CD4-positive, alpha-beta T cell treated with Interleukin-4 for 4 hours (primary cell): ENCODE measurements around the gene KCTD20.

Experiments
- DNase-seq: peaks from one replicate; pipeline ENCODE4 v3.0.0-alpha.2; 2020

Gene KCTD20

DNA sequence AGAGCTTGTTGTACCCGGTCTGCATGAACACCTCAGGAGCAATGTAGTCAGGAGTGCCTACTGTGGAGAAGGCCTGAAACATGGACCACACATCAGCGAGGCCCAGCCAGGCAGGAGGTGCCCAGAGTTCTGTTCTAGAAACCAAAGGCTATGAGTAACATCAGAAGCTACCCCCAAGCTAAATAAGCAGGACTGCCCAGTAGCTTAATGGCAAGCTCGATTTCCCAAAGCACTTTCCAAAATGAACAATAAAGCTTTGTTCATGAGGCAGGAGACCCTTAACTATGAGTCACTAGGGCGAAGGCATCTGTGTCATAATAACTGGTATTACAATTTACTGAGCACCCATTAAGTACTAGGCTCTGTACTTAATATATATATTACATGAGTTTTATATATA is 57.1 kb downstream of the KCTD20 start:
- DNase-seq, result no peak

DNA sequence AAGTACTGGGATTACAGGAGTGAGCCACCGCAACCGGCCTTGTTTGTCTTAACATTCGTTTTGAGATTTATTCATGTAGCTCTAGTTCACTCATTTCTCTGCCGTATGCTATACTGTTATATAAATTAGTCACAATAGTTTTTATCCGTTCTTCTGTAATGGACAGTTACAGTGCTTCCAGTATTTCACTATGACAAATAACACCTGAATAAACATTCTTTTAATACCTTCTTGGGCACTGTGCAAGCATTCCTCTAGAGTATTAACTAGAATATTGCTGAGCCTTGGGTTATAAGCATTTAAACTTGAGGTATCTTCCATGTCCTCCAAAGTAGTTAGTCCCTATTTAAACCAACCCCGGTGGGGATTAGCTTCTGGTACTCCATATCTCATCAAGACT is 58.9 kb downstream of the KCTD20 start:
- DNase-seq, result no peak

GRCh38 chr6:36504181-36504580 is 61.4 kb downstream of the KCTD20 start:
- no peak for DNase-seq

DNA sequence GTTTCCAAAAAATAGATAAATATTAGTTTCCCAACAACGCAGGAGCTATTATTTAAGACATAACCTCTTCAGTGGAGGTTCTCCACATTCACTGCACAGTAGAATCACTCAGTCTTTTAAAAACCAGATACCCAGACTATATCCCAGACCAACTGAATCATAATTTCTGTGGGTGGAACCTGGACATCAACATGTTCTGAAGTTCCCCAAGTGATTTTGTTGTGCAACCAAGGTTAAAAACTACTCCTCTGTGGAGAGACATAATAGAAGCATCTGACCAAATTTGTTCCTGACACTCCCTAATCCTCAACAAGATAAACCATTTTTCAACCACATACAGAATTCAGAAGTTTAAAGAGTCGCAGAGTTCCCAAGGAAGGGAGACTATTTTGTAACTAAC is 62.2 kb downstream of the KCTD20 start:
- DNase-seq, result no peak

DNA sequence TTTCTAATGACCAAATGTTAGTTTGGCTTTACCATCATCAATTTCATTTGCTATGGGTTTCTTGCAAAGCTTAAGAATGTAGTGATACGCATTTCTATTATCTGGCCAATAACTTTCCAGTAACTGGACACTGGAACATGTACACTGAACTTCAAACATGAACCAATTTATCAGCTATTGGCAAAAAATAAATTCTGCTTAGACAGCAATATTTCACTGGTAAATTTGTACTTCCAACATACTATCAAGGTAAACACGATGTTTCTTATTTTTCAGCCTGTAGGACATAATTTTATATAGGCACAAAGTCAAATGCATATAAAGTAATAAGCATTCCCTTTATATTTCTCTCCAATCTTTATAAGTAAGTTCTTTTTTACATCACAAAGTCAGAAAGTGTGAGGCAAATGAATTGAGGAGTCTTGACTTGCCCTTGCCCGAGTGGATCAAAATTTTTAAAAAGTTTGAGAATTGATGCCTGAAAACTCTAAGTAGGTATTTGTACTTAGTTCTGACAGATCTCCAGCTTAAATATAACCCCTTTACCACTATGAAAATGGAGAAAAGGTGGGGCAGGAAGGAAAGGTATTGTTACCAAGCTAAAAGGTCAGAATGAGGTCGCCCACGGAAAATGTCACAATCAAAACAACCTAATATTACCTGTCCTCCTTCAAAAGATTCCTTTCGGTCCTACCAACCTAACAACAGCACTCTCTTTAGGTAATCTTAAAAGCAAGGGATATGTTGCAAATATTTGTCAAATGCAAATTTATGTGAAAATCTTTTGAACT is 63.1 kb downstream of the KCTD20 start:
- no peak for DNase-seq

DNA sequence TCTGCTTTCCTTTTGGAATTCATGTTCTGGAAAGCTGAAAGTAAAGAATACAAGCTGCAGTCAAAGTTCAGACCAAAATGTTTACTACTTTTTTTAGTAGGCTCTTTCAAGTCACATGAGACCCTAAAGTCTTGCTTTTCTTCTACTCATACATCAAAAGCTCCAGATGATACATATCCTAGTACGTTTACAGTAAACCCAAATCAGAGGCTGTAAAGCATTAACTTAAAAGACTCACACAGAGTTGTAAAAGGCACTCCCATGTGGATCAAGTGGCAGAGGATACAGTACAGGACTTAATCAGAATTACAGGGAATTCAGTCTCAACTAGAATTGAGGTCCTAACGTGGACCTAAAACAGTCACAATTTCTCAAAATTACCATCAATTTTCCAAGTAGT is 63.8 kb downstream of the KCTD20 start:
- DNase-seq, result no peak

DNA sequence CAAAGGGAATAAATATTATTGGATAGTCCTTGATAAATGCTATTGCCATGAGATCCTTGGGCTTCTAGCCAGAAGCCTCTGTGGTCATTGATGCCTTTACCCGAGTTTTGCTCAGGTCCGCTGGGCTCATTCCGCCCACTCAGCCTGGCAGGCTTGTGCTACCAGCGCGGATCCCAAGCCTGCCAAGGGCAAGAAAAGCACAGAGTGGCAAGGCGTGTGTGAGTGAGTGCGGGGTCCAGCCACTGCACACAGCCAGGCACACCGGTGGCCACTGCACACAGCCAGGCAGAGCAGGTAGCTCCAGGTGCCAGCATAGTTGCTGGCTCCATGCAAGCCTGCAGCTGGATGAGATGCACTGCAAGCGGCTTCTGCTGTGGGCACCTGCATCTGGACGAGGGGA is 65.7 kb downstream of the KCTD20 start:
- DNase-seq, result no peak

GRCh38 chr6:36510365-36510764 is 67.6 kb downstream of the KCTD20 start:
- DNase-seq, result no peak

DNA sequence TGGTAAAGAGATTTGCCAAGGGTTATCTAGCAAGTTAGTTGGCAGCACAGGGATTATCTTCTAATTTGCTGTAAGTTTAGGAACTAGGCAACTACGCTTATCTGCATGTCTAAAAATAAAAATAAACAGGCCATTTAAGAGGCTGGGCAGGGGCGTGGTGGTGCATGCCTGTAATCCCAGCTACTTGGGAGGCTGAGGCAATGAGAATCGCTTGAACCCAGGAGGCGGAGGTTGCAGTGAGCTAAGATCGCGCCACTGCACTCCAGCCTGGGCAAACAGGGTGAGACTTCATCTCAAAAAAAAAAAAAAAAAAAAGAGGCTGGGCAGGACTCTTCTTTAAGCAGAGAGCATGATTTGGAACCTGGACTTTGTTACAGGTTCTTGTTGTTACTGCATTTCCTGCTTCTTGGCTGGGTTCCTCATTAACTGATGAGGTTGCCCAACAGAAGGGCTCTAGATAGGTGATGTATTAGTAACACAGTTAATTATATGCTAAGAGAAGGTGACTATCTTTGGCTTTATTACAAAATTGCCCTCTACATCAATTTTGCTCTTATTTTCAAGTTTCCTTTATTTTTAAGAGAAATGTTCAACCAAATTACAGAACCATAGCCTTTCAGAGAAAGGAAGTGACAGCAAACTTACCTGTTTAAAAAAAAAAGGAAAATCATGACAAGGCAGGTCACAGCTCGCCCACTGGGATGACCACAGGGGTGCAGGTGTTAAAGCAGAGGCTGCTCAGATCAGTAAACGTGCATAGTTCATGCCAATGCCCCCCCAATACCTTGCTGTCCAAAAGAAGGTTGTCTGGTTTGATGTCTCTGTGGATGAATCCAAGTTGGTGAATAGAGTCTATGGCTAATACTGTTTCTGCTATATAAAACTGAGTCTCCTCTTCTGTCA is 72.0 kb downstream of the KCTD20 start:
- DNase-seq, result no peak

GRCh38 chr6:36515844-36516243 is 73.0 kb downstream of the KCTD20 start:
- no peak for DNase-seq

GRCh38 chr6:36516559-36516958 is 73.8 kb downstream of the KCTD20 start:
- DNase-seq, result no peak

DNA sequence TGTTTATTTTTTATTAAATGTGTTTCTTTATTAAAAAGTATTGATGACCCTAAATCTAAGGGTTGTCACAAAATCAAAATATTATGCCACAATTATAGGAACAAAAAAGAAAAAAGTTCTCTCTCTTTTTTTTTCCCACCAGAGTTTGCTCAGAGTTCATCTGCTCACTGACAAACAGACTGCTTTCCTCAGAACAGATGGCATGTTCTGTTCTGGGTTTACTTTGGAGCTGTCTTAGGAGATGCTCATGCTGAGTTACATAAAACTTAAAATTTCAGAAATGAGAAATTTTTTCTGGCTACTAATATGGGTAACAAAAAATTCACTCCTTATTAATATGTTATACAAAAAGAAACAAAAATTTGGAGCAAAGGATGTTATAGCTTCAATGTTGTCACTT is 74.2 kb downstream of the KCTD20 start:
- DNase-seq, result no peak

DNA sequence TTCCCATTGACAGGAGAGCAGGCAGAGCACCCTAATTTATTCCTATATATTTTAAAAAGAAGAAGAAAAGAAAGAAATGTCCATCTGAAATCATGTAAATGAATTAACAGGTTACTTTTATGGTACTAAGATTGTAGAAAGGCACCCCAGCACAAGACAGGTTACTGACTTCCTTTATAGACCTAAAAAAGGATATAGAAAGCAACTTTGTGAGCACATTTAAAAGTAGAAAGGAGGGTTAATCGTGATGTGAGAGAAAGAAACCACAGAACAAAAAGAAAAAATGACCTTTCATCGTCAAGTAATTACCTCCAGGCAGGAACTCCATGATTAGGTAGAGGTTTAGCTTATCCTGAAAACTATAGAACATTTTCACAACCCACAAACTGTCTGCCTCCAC is 74.6 kb downstream of the KCTD20 start:
- DNase-seq, result no peak

GRCh38 chr6:36519352-36519751 is 76.6 kb downstream of the KCTD20 start:
- DNase-seq, result no peak

DNA sequence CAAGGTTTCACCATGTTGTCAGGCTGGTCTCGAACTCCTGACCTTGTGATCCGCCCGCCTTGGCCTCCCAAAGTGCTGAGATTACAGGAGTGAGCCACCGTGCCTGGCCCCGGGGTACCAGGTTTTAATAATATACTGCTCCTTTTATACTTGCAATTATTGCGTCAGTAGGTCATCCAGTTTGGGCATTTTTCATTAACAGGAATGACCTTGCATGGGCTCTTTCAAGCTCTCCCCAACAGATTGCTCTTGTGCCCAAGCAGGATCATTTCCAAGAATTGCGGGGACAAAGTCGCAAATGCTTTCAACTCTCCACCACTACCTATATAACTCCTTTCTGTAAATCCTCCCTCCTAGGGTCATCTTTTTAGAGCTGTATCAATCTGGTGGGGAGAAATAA is 80.7 kb downstream of the KCTD20 start:
- no peak for DNase-seq

DNA sequence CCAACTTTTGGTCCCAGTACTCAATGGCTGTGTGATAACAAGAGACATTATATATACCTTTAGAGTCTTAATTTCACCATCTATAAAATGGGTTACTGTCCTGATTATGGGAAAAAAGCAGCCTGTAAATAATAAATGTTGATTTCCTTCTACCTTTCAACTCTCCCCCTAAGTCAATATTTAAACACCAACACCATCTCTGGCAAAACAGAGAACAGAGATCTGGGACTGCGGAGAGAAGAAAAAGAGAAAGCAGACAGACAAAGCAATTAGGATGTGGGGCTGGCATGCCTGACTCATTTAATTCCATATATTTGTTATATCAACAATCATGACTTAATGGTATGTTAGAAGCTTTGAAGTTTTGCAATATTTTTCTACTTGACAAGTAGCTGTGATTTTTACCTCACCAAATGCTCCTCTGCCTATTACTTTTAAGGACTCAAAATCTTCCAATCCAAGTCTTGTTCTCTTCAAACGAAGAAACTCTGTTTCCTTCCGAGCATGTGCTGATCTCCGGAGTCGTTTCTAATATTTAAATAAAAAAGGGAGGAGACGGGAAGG is 81.2 kb downstream of the KCTD20 start:
- DNase-seq, result no peak

GRCh38 chr6:36524871-36525270 is 82.1 kb downstream of the KCTD20 start:
- DNase-seq, result no peak

- no peak for DNase-seq
Observed at GRCh38 chr6:36525346-36525745, 82.5 kb downstream of the KCTD20 start.

GRCh38 chr6:36526066-36526465 is 83.3 kb downstream of the KCTD20 start:
- no peak for DNase-seq

GRCh38 chr6:36533321-36533720 is 90.5 kb downstream of the KCTD20 start:
- DNase-seq, result no peak

GRCh38 chr6:36536873-36537547 is 94.2 kb downstream of the KCTD20 start:
- DNase-seq, result no peak

DNA sequence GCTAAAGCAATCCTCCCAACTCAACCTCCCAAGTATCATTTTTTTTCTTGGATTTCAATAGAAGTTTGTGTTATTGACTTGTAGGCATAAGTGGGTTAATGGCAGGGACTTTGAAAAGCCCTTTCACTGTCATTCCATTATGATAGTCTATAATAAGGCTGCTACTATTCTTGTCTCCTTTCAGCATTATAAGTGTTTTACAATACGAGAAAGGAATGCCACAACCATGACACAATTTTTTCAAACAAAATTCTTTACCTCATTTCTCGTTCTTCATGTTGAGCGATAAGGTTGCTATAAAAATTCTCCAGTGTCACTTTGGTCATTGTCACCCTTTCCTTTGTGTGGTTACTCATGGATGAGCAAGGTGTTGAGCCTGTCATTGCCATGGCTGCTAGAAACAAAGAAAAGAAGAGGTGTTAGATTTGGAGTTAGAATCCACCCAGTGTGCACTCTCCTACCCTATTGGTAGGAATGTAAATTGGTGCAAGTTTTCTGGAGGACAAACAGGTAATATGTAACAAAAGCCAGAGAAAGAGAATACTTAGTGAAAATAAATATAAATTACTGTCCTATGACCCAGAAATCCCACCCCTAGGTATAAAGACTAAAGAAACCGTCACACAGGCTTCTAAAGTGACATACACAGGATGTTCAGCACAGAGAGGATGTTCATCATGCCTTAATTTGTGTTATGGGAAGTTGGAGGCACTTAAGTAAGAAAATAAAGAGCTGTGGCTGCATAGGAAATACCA is 97.2 kb downstream of the KCTD20 start:
- peak; percentile 49 for DNase-seq
